GM11168 (cell line): ENCODE measurements around the gene MOV10.

Experiments used
- in situ Hi-C: fragments of 300-500 bp; cut with MboI; formaldehyde crosslinking; loops from one replicate; pipeline ENCODE4 v1.12.0; 2022; ENCODE audit warnings: low sequenced_read_pairs; ENCODE audit not compliant: unreplicated experiment

MOV10 gene

DNA sequence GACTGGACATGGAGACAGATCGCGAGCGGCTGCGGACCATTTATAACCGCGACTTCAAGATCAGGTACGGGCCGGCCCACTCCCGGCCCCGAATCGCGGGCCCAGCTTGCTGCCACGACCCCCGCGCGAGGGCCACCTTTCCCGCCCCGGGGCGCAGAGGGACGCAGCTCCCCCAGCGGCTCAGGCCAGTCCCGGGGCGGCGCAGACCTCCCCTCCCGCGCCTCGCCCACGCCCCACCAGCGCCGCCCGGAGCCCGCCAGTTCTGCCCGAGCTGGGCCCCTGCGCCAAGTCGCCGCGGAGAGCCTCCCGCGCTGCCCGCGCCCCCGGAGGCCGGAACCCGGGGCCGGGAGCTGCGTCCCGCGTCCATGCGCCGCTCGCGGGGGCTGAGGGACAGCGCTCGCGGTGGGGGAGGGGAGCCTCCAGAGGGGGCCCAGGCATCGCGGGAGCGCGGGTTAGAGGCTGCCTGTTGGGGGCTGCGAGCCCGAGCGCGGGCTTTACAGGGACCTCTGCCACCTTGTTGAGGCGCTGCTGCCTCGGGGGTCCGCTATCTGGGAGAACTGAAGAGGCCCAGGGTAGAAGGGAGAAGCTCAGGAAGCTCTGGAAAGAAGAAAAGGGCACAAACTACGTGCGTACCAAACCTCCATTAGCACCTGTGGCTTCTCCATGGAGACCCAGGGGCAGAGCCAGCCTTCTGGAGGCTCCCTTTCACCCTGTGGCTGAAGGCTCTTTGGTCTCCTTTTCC lies 698 bp downstream of the MOV10 start:
- in situ Hi-C loops, result no loop called here

DNA sequence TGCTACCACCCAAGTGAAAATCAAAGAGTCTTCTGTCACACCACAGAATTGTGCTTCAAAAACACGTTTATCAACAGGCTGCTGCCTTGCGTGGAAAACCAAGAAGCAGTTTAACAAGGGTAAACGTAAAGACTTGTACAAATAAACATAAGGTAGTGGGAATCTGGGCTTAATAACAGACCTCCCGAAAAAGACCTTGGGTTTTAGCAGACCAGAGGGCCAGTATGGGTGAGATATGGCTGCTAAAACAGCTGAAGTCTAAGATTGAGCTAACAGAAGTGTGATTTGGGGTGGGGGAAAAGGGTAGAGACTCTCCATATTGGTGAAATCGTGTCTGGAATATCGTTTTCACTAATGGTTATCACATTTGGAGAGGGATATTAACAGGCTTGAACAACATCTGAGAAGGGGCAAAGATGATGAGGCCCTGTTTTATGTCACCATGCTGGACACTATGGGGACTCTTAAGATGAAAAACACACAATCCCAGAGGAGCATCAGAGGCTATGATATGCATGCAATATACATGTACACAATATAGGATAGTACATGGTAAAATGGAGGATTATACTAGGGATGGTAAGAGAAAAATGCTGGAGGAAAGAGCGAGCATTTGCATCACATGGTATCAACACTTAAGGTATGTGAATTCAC lies 1.4 kb downstream of the MOV10 start:
- in situ Hi-C loops, result no loop called here

DNA sequence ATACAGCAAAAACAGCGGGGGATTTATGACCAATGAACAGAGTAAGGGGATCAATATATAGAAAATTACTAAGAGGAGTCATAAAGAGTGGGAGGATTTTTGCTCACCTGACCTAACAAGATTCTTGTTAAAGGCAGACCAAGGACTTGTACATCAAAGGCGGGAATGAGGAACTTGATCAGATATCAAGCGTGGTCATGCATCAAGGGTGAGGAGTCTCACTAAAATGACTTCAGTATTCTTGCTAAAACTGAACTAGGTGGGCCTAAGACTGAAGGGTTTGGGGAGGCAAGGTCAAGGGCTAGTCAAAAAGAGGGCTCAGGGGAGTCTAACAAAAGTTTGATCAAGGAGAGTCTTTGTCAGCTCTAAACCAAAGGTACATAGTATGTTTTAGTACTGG lies 2.1 kb downstream of the MOV10 start:
- in situ Hi-C loops, result no loop called here

DNA sequence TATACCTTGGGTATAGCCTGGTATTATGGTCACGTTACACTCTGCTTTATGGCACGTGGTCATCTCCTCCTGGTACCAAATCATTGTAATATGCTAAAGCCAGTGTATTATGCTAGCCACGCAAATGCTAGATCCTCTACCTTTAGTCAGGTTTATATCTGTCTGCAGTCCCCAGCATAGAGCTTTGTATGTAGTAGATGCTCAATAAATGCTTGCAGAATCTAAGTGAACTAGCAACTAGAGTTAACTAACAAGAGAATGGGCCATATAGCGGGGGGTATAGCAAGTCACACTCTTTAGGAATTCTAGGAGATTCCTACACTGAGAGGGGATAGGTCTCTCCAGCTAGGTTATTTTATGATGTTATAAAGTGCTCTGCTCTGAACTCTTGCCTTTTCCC lies 3.0 kb downstream of the MOV10 start:
- in situ Hi-C loops, result no loop called here

DNA sequence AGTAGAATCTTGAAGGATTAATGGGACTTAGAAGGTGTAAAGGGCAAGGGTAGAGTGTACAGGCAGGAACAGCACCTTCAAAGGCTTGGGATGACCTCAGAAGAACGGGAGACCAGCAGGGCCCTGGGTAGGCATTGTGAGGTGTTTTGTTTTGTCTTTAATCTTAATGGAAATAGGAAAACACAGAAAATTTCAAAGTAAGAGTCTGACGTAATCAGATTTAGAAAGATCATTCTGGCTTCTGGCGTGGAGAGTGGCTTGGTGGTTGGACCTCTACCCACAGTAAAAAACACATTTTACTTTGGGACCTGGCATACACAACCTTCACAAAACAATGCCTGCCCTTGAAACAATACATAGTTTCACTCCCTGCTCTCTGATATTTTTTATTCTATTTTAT lies 4.1 kb downstream of the MOV10 start:
- in situ Hi-C loops, result no loop called here

DNA sequence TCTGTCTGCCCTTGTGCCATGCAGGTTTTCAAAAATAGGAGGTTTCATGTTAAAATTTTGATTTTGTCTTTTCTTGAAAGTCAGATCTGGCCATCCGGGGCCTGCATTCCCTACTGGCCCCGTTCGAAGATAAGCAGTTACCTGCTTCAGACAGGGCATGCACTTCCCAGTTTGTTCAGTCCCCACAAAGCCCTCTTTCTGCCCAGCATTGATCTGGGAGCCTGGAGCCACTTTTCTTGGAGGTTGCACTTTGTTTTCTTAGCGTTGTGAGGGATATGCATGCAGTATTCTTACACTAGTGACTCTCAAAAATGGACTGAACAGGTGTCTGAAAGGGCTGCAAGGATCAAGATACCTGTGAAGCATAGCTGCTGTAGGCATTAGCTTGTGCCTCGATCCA lies 11.5 kb downstream of the MOV10 start:
- in situ Hi-C loops, result no loop called here

DNA sequence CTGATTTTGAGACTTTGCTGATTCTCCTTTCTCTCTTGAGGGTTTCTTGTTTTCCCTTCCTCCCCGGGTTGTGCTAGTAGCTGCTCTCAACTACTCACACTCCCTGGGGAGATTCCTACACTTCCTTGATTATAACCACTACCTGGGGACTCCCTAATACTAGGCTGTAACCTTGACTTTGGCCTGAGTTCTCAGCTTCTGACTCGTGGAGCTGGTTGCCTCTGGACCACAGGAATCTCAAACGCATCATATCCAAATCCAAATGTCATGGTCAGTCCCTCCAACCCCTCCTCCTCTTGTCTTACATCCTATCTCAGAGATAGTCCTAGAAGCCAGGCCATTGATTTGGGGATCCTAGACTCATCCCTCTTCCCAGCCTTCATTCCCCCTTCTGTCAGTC lies 12.0 kb downstream of the MOV10 start:
- in situ Hi-C loops, result no loop called here

DNA sequence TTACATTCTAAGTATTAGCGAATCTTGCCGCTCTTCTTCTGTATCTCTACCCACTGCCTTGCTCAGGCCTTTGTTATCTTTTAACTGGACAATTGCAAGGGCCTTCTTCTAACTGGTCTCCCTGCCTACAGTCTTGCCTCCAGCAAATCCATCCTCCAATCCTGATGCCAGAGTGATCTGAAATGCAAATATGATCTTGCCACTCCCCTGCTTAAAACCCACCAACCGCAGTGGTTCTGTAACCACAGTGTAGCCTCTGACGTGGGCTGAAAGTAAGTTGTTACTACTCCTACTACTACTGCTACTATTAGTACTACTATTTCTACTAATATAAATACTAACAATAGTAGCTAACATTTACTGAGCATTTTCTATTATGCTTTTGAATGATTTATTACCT lies 12.4 kb downstream of the MOV10 start:
- in situ Hi-C loops, result no loop called here

DNA sequence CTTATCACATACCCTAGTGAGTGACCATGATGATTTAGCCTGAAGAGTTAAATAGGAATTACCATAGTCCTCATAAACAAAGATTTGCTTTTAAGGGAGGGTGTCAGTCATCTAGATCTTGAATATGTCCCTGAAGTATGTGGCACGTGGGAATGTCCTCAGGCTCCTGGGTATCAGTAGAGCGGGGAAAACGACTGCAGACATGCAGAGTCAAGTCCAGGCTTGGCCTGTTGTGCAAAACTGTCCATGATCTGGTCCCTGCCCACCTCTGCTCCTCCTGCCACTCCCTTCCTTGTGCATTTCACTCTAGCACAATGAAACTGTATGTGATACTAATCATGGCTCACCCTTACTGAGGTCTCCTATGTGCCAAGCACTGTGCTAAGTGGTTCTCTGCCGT lies 12.9 kb downstream of the MOV10 start:
- in situ Hi-C loops, result no loop called here

DNA sequence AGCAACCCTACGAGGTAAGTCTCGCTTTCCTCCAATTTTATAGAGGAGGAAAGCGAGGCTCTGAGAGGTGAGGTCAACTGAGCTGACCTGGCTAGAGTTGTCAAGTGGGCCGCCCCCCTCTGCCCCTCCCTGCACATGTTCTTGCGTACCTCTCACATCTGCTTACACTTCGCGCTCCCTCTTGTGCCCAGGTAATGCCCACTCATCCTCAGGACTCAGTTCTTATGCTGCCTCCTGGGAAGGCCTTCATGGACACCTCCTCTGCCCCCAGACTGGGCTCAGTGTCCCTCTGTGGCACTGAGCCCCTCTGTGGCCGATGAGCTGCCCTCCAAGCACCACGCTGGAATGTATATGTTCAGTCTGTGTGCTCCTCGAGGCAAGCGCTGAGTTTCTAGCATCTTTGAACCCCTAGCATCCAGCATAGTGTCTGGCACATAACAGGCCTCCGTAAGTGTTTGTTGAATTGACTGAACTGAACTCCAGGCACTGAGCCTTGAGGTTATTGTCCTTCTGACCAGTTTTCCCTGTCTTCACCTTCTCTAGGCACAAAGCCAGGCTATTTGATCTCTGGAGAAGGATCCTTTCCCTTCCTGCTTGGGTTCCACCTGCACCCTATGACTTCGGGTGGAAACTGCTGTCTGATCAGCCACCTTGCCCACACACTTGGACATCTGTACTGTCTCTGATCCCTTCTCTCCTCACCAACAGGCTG lies 13.5 kb downstream of the MOV10 start:
- in situ Hi-C loops, result no loop called here

- in situ Hi-C loops, result no loop called here
These were observed 14.3 kb downstream of the MOV10 start for GRCh38 chr1:112688781-112689193.

- in situ Hi-C loops, result no loop called here
These were observed 14.9 kb downstream of the MOV10 start for GRCh38 chr1:112689196-112689841.

DNA sequence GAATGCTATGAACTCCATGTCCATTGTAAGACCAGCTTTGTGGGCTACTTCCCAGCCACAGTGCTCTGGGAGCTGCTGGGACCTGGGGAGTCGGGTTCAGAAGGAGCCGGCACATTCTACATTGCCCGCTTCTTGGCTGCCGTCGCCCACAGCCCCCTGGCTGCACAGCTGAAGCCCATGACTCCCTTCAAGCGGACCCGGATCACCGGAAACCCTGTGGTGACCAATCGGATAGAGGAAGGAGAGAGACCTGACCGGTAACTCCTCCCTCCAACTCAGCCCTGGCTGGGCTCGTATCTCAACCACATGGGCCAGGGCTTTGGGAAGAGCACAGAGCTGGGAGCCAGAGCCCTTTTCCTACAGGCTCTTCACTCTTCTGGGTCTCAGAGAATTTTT lies 15.4 kb downstream of the MOV10 start:
- in situ Hi-C loops, result no loop called here

- in situ Hi-C loops, result no loop called here
These were observed 18.2 kb downstream of the MOV10 start for GRCh38 chr1:112692681-112693080.

- in situ Hi-C loops, result no loop called here
These were observed 19.4 kb downstream of the MOV10 start for GRCh38 chr1:112693821-112694220.

DNA sequence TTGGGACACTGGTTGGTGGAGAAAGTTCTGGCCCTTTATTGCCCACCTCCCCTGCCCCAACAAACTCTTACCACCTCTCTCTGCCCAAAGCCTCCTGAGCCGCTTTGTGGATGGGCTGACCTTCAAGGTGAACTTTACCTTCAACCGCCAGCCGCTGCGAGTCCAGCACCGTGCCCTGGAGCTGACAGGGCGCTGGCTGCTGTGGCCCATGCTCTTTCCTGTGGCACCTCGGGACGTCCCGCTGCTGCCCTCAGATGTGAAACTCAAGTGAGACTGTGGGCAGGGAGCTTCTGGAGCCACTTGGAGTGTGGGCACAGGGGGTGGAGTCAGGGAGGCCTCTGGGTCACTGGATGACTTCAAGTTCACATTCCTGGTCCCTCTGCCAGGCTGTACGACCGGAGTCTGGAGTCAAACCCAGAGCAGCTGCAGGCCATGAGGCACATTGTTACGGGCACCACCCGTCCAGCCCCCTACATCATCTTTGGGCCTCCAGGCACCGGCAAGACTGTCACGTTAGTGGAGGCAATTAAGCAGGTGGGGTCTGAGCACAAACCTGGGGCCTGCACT lies 20.0 kb downstream of the MOV10 start:
- in situ Hi-C loops, result no loop called here

DNA sequence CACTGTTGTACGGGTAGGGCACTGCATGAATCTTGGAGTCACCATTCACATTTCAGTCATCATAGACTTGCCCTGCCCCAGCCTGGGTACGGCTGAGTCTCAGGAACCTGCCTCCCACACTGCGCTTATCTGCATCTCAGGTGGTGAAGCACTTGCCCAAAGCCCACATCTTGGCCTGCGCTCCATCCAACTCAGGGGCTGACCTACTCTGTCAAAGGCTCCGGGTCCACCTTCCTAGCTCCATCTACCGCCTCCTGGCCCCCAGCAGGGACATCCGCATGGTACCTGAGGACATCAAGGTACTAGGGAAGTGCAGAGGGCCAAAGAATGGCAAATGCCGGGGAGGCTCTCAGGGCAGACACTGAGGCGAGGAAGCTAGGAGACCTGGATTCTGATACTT lies 20.8 kb downstream of the MOV10 start:
- in situ Hi-C loops, result no loop called here

DNA sequence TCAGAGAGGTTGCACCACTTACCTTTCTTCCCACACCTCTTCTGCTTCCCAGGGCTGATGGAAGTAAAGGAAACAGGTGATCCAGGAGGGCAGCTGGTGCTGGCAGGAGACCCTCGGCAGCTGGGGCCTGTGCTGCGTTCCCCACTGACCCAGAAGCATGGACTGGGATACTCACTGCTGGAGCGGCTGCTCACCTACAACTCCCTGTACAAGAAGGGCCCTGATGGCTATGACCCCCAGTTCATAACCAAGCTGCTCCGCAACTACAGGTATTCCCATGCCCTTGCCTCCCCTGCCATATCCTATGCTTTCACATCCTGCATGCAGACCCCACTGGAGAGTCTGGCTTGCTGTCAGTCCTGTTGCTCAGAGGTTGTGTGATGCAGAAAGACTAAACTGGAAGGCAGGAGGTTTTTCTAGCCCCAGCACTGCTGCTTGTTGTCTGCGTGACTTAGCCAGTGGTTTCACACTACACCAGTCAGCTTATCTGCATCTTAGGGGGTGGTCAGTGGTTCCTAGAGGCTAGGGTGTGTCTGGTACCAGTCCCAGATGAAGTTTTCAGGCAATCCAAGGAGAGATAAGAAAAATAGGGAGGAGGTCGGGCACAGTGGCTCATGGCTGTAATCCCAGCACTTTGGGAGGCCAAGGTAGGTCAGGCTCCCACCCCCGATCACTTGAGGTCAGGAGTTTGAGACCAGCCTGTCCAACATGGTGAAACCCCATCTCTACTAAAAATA lies 22.3 kb downstream of the MOV10 start:
- in situ Hi-C loops, result no loop called here

DNA sequence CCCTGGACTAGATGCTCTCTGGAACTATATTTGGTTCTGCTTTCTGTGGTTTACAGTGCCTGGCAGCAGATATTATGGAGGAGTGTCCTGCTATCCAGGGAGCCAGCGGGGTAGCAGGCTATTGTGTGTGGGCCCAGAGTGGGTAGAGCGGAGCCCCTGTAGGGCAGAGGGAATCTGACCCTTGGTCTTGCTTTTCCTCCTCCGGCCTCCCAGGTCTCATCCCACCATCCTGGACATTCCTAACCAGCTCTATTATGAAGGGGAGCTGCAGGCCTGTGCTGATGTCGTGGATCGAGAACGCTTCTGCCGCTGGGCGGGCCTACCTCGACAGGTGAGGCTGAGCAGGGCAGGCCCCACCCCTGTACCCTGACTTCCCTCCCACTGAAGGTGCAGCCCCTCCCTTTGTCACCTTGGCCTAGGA lies 23.3 kb downstream of the MOV10 start:
- in situ Hi-C loops, result no loop called here
